OCI-M2 (cell line): ENCODE data around the gene STAC.

Experiments used
- DNase-seq: peaks from one replicate; lab custom pipeline; 2025; ENCODE audit not compliant: unreplicated experiment; lab: John Stamatoyannopoulos, UW

The STAC gene

GRCh38 chr3:36380221-36381031 lies at the start of gene STAC:
TSS of gene STAC (plus strand) at chr3:36380504. CDS start at chr3:36380644, 140 bp downstream.
- DNase-seq = no peak

- DNase-seq = no peak
Observed at GRCh38 chr3:36332139-36332538, 48.2 kb upstream of the STAC start.

- no peak for DNase-seq
Observed at GRCh38 chr3:36362216-36362615, 18.1 kb upstream of the STAC start.

- DNase-seq = no peak
Observed at GRCh38 chr3:36362973-36363372, 17.3 kb upstream of the STAC start.

- DNase-seq = no peak
Observed at GRCh38 chr3:36364260-36364659, 16.0 kb upstream of the STAC start.

GRCh38 chr3:36365829-36366228 lies 14.5 kb upstream of the STAC start:
- no peak for DNase-seq

GRCh38 chr3:36366308-36366707 lies 14.0 kb upstream of the STAC start:
- no peak for DNase-seq

- DNase-seq = no peak
Observed at GRCh38 chr3:36367912-36368573, 12.3 kb upstream of the STAC start.

- no peak for DNase-seq
Observed at GRCh38 chr3:36372534-36372935, 7.8 kb upstream of the STAC start.

GRCh38 chr3:36373084-36373483 lies 7.2 kb upstream of the STAC start:
- DNase-seq = no peak

GRCh38 chr3:36373666-36374065 lies 6.6 kb upstream of the STAC start:
- DNase-seq = no peak

- no peak for DNase-seq
Observed at GRCh38 chr3:36379872-36380220, 458 bp upstream of the STAC start.

GRCh38 chr3:36381311-36381956 lies 1.1 kb downstream of the STAC start:
- no peak for DNase-seq

- no peak for DNase-seq
Observed at GRCh38 chr3:36393563-36393962, 13.3 kb downstream of the STAC start.

GRCh38 chr3:36394176-36394575 lies 13.9 kb downstream of the STAC start:
- DNase-seq = no peak

GRCh38 chr3:36397841-36398240 lies 17.5 kb downstream of the STAC start:
- no peak for DNase-seq

GRCh38 chr3:36399933-36400332 lies 19.6 kb downstream of the STAC start:
- DNase-seq = no peak

GRCh38 chr3:36401056-36401455 lies 20.8 kb downstream of the STAC start:
- no peak for DNase-seq

GRCh38 chr3:36403661-36404060 lies 23.4 kb downstream of the STAC start:
- DNase-seq = no peak

GRCh38 chr3:36405190-36405589 lies 24.9 kb downstream of the STAC start:
- DNase-seq = no peak

- DNase-seq = no peak
Observed at GRCh38 chr3:36408146-36408545, 27.8 kb downstream of the STAC start.

GRCh38 chr3:36409862-36410261 lies 29.6 kb downstream of the STAC start:
- DNase-seq = no peak
